HG03575 (cell line): ENCODE data around the gene CLDN9.

Source experiments
- ATAC-seq: cut with Tn5 transposase; IDR thresholded peaks from one replicate; pipeline ENCODE4 v1.9.1; 2021; ENCODE audit not compliant: unreplicated experiment, insufficient number of reproducible peaks, low FRiP score; ENCODE audit errors: extremely low read depth

The CLDN9 gene

GRCh38 chr16:3013998-3014690 lies 1.4 kb downstream of the CLDN9 start:
- ATAC-seq, result no peak

- ATAC-seq, result no peak
These were observed 2.2 kb downstream of the CLDN9 start for GRCh38 chr16:3014971-3015370.

GRCh38 chr16:3015865-3016521 lies 3.3 kb downstream of the CLDN9 start:
- no peak for ATAC-seq

GRCh38 chr16:3017344-3017743 lies 4.6 kb downstream of the CLDN9 start:
- no peak for ATAC-seq

- ATAC-seq, result no peak
These were observed 5.2 kb downstream of the CLDN9 start, which contains the start of gene CLDN6 for GRCh38 chr16:3017794-3018506. Gene CLDN6, minus strand, starts transcription at chr16:3018183. Its CDS starts 2,162 bp downstream, at chr16:3016021.

GRCh38 chr16:3019594-3020246 lies 7.0 kb downstream of the CLDN9 start:
- no peak for ATAC-seq

GRCh38 chr16:3020247-3020603 lies 7.5 kb downstream of the CLDN9 start, which contains the start of gene TNFRSF12A:
Gene TNFRSF12A, plus strand, starts transcription at chr16:3020368. Its CDS starts 30 bp downstream, at chr16:3020398.
- ATAC-seq, result no peak

GRCh38 chr16:3020604-3021448 lies 8.1 kb downstream of the CLDN9 start:
- ATAC-seq, result no peak

- ATAC-seq, result no peak
These were observed 8.9 kb downstream of the CLDN9 start for GRCh38 chr16:3021449-3022207.

- no peak for ATAC-seq
These were observed 9.5 kb downstream of the CLDN9 start for GRCh38 chr16:3022208-3022683.

- ATAC-seq, result no peak
These were observed 10.1 kb downstream of the CLDN9 start for GRCh38 chr16:3022684-3023414.

GRCh38 chr16:3023415-3023668 lies 10.6 kb downstream of the CLDN9 start:
- no peak for ATAC-seq

- no peak for ATAC-seq
These were observed 11.2 kb downstream of the CLDN9 start, which contains the start of the genes HCFC1R1 and THOC6 for GRCh38 chr16:3023669-3024478. Gene HCFC1R1, minus strand, starts transcription at chr16:3023942. Its CDS starts 1 bp downstream, at chr16:3023941. Gene THOC6, plus strand, starts transcription at chr16:3024035. Its CDS starts 292 bp downstream, at chr16:3024327.

GRCh38 chr16:3025032-3026002 lies 12.6 kb downstream of the CLDN9 start:
- no peak for ATAC-seq

GRCh38 chr16:3026003-3026378 lies 13.3 kb downstream of the CLDN9 start:
- ATAC-seq, result no peak
